C4-2B (cell line): ENCODE data around the gene TBC1D10A.
A peak's percentile ranks its signal among the peaks of the same experiment; 100 is the strongest.

Experiments used
- H3K27ac ChIP-seq: fragments of 450-650 bp; 2 replicates; pipeline ENCODE4 v1.5.1; 2017
- ZFX ChIP-seq: fragments of 450-650 bp; IDR thresholded peaks from 2 replicates; pipeline ENCODE4 v1.6.1; 2017
- TF ChIP-seq, protein P1 (sequence below): fragments of 450-650 bp; conservative IDR thresholded peaks from 2 replicates; pipeline ENCODE4 v1.5.1; 2017; ENCODE audit warnings: mild to moderate bottlenecking

The TBC1D10A gene

DNA sequence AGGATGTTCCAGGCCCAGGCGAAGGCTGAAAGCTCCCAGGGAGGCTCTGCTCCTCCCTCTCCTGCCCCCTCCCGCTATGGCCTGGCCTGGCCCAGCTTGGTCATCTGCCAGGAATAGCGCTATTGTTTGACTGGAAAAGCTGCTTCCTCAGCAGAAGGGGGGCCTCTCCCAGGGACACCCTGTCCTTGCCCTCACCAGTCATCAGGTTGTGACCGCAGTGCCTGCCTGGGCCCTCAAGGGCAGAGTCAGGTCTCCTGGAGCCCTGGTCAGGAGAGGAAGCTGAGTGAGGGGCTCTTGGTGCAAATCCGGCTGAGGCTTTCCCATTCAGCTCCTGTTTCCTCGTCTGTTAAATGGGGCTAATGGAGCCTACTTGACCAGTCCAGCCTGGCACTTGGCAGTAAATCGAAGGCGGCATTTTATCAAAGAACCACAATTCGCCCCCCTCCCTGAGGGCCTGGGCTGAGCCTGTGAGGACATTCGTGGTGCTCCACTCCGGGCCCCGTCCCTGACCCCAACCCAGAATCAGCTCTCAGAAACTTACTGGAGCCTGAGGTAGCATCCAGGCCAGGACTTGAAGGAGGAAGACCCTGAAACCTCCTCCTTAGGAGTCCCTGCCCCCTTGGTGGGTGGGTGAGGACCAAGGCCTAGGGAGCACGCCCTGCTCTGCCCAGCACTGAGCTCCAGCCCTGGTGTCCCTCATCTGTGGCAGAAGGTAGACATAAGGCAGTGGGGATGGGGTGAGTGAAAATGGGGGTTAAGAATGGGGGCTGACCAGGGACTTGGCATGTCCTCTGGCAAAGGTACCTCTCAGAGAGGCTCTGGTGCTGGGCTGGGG, 35.5 kb downstream of the TBC1D10A start:
- no peak for TF ChIP-seq ZFX
- TF ChIP-seq, protein P1, sequence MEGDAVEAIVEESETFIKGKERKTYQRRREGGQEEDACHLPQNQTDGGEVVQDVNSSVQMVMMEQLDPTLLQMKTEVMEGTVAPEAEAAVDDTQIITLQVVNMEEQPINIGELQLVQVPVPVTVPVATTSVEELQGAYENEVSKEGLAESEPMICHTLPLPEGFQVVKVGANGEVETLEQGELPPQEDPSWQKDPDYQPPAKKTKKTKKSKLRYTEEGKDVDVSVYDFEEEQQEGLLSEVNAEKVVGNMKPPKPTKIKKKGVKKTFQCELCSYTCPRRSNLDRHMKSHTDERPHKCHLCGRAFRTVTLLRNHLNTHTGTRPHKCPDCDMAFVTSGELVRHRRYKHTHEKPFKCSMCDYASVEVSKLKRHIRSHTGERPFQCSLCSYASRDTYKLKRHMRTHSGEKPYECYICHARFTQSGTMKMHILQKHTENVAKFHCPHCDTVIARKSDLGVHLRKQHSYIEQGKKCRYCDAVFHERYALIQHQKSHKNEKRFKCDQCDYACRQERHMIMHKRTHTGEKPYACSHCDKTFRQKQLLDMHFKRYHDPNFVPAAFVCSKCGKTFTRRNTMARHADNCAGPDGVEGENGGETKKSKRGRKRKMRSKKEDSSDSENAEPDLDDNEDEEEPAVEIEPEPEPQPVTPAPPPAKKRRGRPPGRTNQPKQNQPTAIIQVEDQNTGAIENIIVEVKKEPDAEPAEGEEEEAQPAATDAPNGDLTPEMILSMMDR: no peak
- peak overlapping the region; percentile 77 for H3K27ac ChIP-seq

DNA sequence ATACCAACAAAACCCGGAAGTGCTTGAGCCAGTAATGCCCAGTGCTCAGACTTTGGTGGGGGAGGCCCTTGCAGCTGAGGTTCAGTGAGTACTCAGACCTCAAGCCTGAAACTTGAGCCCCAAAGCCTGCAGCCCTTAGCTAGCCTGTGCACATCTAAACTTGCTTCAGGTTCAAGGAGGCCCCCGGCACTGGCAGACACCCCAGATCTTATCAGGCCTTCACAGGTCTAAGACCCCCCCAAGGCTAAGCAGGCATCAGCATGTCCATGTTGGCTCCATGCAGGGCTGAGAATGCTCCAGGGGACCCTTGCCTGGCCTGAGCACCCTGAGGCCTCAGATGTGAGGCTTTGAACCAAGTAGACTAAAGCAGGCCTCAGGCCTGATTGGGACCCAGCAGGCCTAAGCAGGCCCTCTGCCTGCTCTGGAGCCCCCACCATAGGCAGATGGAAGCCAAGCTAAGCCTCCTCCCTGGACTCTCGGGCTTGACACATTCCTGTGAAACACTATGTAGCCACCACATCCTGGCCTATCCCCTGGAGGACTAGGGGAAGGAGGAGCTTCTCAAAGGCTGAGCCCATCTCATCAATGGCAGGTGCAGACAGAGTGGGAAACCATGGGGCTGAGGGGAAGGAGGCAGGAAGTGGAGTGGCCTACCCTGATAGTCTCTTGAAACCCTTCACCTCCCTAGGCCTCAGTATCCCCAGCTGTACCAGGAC, 36.2 kb downstream of the TBC1D10A start:
- H3K27ac ChIP-seq: peak overlapping the region; percentile 77
- TF ChIP-seq ZFX: peak; percentile 65; the same call in 1 of the 2 replicates
- TF ChIP-seq, protein P1: no peak

DNA sequence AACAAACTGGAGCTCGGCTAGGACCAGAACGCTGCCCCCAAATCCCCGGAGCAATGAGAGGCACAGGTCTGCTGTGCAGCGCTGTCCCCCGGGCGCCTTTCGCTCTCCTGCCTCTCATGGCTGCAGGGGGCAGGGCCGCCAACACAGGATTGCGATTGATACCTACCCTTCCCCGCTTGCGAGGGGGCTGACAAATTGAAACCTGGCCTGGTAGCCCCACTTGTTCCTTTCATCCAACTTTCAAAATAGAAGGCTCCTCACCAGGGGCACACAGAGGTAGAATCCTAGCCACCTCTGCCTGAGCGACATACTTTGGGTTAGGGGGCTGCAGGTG, 36.8 kb downstream of the TBC1D10A start:
- TF ChIP-seq, protein P1: no peak
- no peak for TF ChIP-seq ZFX
- H3K27ac ChIP-seq: peak overlapping the region; percentile 77

DNA sequence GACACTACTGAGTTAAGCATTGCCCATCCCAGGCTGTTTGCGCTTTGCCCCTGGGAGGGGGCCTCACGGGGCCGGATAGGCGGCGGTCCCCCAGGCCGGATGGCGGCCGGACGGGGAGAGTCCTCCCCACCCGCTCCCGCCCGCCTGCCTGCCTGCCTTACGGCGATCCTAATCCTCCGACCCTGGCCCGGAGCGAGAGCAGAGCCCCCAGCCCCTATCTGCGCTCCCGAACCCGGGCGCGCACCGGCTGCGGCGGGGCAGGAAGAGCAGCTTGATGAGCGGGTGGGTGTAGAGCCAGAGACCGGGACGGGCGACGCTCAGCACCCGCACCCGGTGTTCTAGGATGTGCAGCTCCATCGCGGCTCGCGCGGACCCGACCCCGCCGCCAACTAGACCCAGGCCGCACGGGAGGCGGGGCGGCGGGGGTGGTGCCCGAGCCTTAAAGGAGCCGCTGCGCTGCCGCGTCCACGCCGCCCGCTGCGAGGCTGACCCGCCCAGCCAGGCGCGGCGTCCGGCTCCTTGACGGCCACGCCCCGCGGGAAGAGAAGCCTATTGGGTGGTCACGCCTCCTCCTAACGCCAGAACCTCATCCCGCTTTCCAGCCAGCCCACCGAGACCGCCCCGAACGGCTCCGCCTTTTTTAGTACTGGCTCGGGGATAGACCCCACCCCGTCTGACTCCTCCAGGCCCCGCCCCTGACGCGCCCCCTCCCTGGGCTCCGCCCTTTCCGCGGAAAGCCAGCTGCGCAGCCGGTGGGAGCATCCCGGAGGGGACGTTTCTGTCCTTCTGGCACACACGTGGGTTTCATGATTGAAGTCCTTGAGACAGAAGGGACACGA, 37.4 kb downstream of the TBC1D10A start, which contains the start of gene CASTOR1:
Gene CASTOR1, minus strand, starts transcription at position 365 of the 839 bp plus-strand sequence. Its CDS starts 8 bp downstream, at position 357.
- TF ChIP-seq ZFX: peak; percentile 34; the same call in 1 of the 2 replicates
- TF ChIP-seq, protein P1: no peak

DNA sequence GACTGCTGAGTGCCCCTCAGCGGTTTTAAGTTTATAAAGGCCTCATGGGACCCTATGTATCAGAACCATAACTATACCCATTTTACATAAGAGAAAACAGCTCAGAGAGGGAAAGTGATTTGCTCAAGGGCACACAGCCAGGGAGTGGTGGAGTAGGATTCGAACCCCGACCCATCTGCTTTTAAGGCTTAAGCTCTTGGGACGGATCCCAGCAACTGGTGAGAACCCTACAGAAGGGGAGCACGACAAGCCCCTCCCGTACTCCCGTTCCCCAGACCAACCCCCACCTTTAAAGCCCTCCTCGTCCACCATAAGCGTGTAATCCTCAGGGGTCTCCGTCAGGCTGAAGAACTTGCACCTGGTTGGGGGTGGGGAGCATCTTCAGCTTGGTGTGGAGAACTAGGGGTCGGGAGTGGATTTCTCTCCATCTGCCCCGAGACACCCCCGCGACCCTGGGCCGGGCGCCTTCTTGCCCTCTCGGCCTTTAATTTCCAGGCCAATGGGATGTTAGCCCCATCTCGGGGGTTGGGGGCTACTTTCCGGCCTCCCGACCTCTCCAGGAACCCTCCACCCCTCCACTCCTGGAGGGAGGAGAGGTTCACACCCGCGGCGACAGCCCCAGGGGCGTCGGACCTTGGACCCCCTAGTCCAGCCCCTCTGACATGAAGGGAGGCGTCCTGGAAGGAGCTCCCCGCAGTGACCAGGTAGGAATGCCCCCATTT, 38.2 kb downstream of the TBC1D10A start:
- H3K27ac ChIP-seq: peak overlapping the region; percentile 70

More for the DNA sequence above, 37.4 kb downstream of the TBC1D10A start, which contains the start of gene CASTOR1:
- peak within 1 kb of the TSS; percentile 77 for H3K27ac ChIP-seq

More for the DNA sequence above, 38.2 kb downstream of the TBC1D10A start:
- TF ChIP-seq, protein P1: no peak
- TF ChIP-seq ZFX: no peak
